Cardiac muscle cell (in vitro differentiated cells and primary cell): ENCODE measurements around the gene MTARC1. TPM values are rescaled to one million over a fixed set of nuclear protein-coding genes. Genes with fewer than 3 reads are reported as not detected.

Experiments
- DNase-seq, 2 donors: peaks; one replicate each; pipeline versions ENCODE4 v3.0.0 to v3.0.0-alpha.2; 2010 to 2017; ENCODE audit warnings: low read depth in 1 of 2, low spot score in 1 of 2
- H3K27ac ChIP-seq: fragments of 200-600 bp; sonication (generic); 2 replicates; pipeline ENCODE4 v1.5.1; 2016
- H3K27me3 ChIP-seq: fragments of 200-600 bp; sonication (generic); 2 replicates; pipeline ENCODE4 v1.6.0; 2016; ENCODE audit warnings: control low read depth
- H3K36me3 ChIP-seq: fragments of 200-600 bp; sonication (generic); 2 replicates; pipeline ENCODE4 v1.5.1; 2016; ENCODE audit warnings: control low read depth
- H3K4me1 ChIP-seq: fragments of 200-600 bp; sonication (generic); 2 replicates; pipeline ENCODE4 v1.8.1; 2017; ENCODE audit warnings: low read depth, mild to moderate bottlenecking, mixed run types
- H3K4me3 ChIP-seq: fragments of 200-600 bp; sonication (generic); 2 replicates; pipeline ENCODE4 v1.5.1; 2016; ENCODE audit warnings: mild to moderate bottlenecking
- H3K9me3 ChIP-seq: fragments of 200-600 bp; sonication (generic); 2 replicates; pipeline ENCODE4 v1.5.1; 2017; ENCODE audit warnings: low read depth, mild to moderate bottlenecking, control low read depth
- CTCF ChIP-seq: IDR thresholded peaks from 2 replicates; pipeline ENCODE4 v1.5.1; 2012; ENCODE audit warnings: low read depth, mild to moderate bottlenecking, low read length
- polyA plus RNA-seq: library from polyadenylated mRNA; unstranded; fragments of >200 nt; fragmentation: Nextera tagmentation; extraction: Ambion mirVana; gene quantifications from 2 replicates; pipeline ENCODE4 v1.2.1, GENCODE V29; 2016
- total RNA-seq: library from RNA; depleted of rRNA; stranded (reverse); fragments of >200 nt; gene quantifications from 2 replicates; pipeline ENCODE4 v1.2.3, GENCODE V29; 2016

MTARC1 gene
- total and polyA plus RNA-seq, 2 experiments from 2014 or later, result 5.5 to 16.3 TPM

GRCh38 chr1:220754212-220754917 lies 32.3 kb upstream of the MTARC1 start:
- no peak for DNase-seq

GRCh38 chr1:220754918-220755295 lies 31.8 kb upstream of the MTARC1 start:
- no peak for TF ChIP-seq CTCF
- no peaks in the 10 kb centered on the region for H3K9me3 ChIP-seq
- no peak overlapping the region for H3K4me3 ChIP-seq
- H3K4me1 ChIP-seq, result peaks cover 22% of the 10 kb centered on the region
- peaks cover 23% of the 10 kb centered on the region for H3K36me3 ChIP-seq
- DNase-seq, result no peak
- H3K27me3 ChIP-seq, result no peaks in the 10 kb centered on the region
- no peak overlapping the region for H3K27ac ChIP-seq

More at GRCh38 chr1:220754212-220754917, 32.3 kb upstream of the MTARC1 start:
- H3K4me1 ChIP-seq, result peaks cover 25% of the 10 kb centered on the region
- no peak for TF ChIP-seq CTCF
- H3K4me3 ChIP-seq, result no peak overlapping the region
- H3K27me3 ChIP-seq, result no peaks in the 10 kb centered on the region
- peaks cover 23% of the 10 kb centered on the region for H3K36me3 ChIP-seq
- H3K9me3 ChIP-seq, result no peaks in the 10 kb centered on the region
- no peak overlapping the region for H3K27ac ChIP-seq

- no peak for TF ChIP-seq CTCF
- Histone ChIP-seq H3K27me3 (no peaks in the 10 kb centered on the region), H3K36me3 (peaks cover 23% of the 10 kb centered on the region), H3K27ac (no peak overlapping the region), H3K9me3 (no peaks in the 10 kb centered on the region), H3K4me1 (peaks cover 18% of the 10 kb centered on the region), H3K4me3 (no peak overlapping the region)
- no peak for DNase-seq
These were observed 31.4 kb upstream of the MTARC1 start for GRCh38 chr1:220755309-220755708.

GRCh38 chr1:220757441-220757840 lies 29.3 kb upstream of the MTARC1 start:
- H3K9me3 ChIP-seq, result no peaks in the 10 kb centered on the region
- no peak overlapping the region for H3K27ac ChIP-seq
- no peaks in the 10 kb centered on the region for H3K27me3 ChIP-seq
- peaks cover 26% of the 10 kb centered on the region for H3K36me3 ChIP-seq
- no peak for TF ChIP-seq CTCF
- DNase-seq, result no peak
- no peak overlapping the region for H3K4me3 ChIP-seq
- H3K4me1 ChIP-seq, result no peaks in the 10 kb centered on the region

GRCh38 chr1:220759147-220759546 lies 27.6 kb upstream of the MTARC1 start:
- Histone ChIP-seq H3K27ac (no peak overlapping the region), H3K4me3 (no peak overlapping the region), H3K27me3 (no peaks in the 10 kb centered on the region), H3K9me3 (no peaks in the 10 kb centered on the region), H3K4me1 (no peaks in the 10 kb centered on the region), H3K36me3 (peaks cover 30% of the 10 kb centered on the region)
- no peak for DNase-seq
- TF ChIP-seq CTCF, result no peak
